Measurements from ENCODE around the gene CASP8AP2.
A peak's percentile ranks its signal among the peaks of the same experiment; 100 is the strongest.
"Not testable (repeated sequence)": the region's sequence is repeated elsewhere in the genome, so short reads cannot be mapped to it uniquely, and the experiment has no call there.

The CASP8AP2 gene

GRCh38 chr6:89828988-89829471 is 650 bp upstream of the CASP8AP2 start:
- peaks cover 3% of the 10 kb centered on the region for H3K36me3 ChIP-seq (ENCODE audit: control insufficient read depth, insufficient read depth, low read length)
- H3K27ac ChIP-seq (ENCODE audit: low read depth, low read length): peak overlapping the region; percentile 75
- peak overlapping the region; percentile 3 for H3K9ac ChIP-seq (ENCODE audit: low read length)
- H3K27me3 ChIP-seq (ENCODE audit: control insufficient read depth, insufficient read depth, low read length): no peaks in the 10 kb centered on the region
- peak overlapping the region; percentile 60 for H3K4me3 ChIP-seq (ENCODE audit: low read length)
- H3K4me1 ChIP-seq (ENCODE audit: control insufficient read depth, insufficient read depth, low read length): peaks cover 4% of the 10 kb centered on the region

GRCh38 chr6:89830170-89830809 is 610 bp downstream of the CASP8AP2 start:
- Histone ChIP-seq H3K27ac (ENCODE audit: low read depth, low read length) (peak overlapping the region; percentile 69), H3K36me3 (ENCODE audit: control insufficient read depth, insufficient read depth, low read length) (peaks cover 4% of the 10 kb centered on the region), H3K4me3 (ENCODE audit: low read length) (peak overlapping the region; percentile 96), H3K4me1 (ENCODE audit: control insufficient read depth, insufficient read depth, low read length) (peaks cover 4% of the 10 kb centered on the region), H3K9ac (ENCODE audit: low read length) (peak overlapping the region; percentile 66), H3K27me3 (ENCODE audit: control insufficient read depth, insufficient read depth, low read length) (no peaks in the 10 kb centered on the region)

- Histone ChIP-seq H3K36me3 (ENCODE audit: control insufficient read depth, insufficient read depth, low read length) (peaks cover 5% of the 10 kb centered on the region), H3K27ac (ENCODE audit: low read depth, low read length) (no peak overlapping the region), H3K9ac (ENCODE audit: low read length) (no peak overlapping the region), H3K27me3 (ENCODE audit: control insufficient read depth, insufficient read depth, low read length) (no peaks in the 10 kb centered on the region), H3K4me1 (ENCODE audit: control insufficient read depth, insufficient read depth, low read length) (peaks cover 4% of the 10 kb centered on the region), H3K4me3 (ENCODE audit: low read length) (no peak overlapping the region)
These were observed 5.5 kb downstream of the CASP8AP2 start for GRCh38 chr6:89834884-89835792.

- Histone ChIP-seq H3K36me3 (ENCODE audit: control insufficient read depth, insufficient read depth, low read length) (peaks cover 5% of the 10 kb centered on the region), H3K4me3 (ENCODE audit: low read length) (no peak overlapping the region), H3K9ac (ENCODE audit: low read length) (no peak overlapping the region), H3K27ac (ENCODE audit: low read depth, low read length) (no peak overlapping the region), H3K4me1 (ENCODE audit: control insufficient read depth, insufficient read depth, low read length) (no peaks in the 10 kb centered on the region), H3K27me3 (ENCODE audit: control insufficient read depth, insufficient read depth, low read length) (no peaks in the 10 kb centered on the region)
These were observed 7.1 kb downstream of the CASP8AP2 start for GRCh38 chr6:89836639-89837222.

GRCh38 chr6:89840538-89840937 is 10.9 kb downstream of the CASP8AP2 start:
- H3K36me3 ChIP-seq (ENCODE audit: control insufficient read depth, insufficient read depth, low read length): no peaks in the 10 kb centered on the region
- H3K27me3 ChIP-seq (ENCODE audit: control insufficient read depth, insufficient read depth, low read length): no peaks in the 10 kb centered on the region
- H3K27ac ChIP-seq (ENCODE audit: low read depth, low read length): no peak overlapping the region
- peaks cover 5% of the 10 kb centered on the region for H3K4me1 ChIP-seq (ENCODE audit: control insufficient read depth, insufficient read depth, low read length)
- no peak overlapping the region for H3K9ac ChIP-seq (ENCODE audit: low read length)
- no peak overlapping the region for H3K4me3 ChIP-seq (ENCODE audit: low read length)

GRCh38 chr6:89842228-89842627 is 12.5 kb downstream of the CASP8AP2 start:
- Histone ChIP-seq H3K4me1 (ENCODE audit: control insufficient read depth, insufficient read depth, low read length) (peaks cover 5% of the 10 kb centered on the region), H3K36me3 (ENCODE audit: control insufficient read depth, insufficient read depth, low read length) (no peaks in the 10 kb centered on the region), H3K4me3 (ENCODE audit: low read length) (no peak overlapping the region), H3K27ac (ENCODE audit: low read depth, low read length) (no peak overlapping the region), H3K9ac (ENCODE audit: low read length) (no peak overlapping the region), H3K27me3 (ENCODE audit: control insufficient read depth, insufficient read depth, low read length) (no peaks in the 10 kb centered on the region)

GRCh38 chr6:89843070-89843469 is 13.4 kb downstream of the CASP8AP2 start:
- Histone ChIP-seq H3K36me3 (ENCODE audit: control insufficient read depth, insufficient read depth, low read length) (no peaks in the 10 kb centered on the region), H3K4me1 (ENCODE audit: control insufficient read depth, insufficient read depth, low read length) (peaks cover 5% of the 10 kb centered on the region), H3K27ac (ENCODE audit: low read depth, low read length) (no peak overlapping the region), H3K4me3 (ENCODE audit: low read length) (no peak overlapping the region), H3K27me3 (ENCODE audit: control insufficient read depth, insufficient read depth, low read length) (no peaks in the 10 kb centered on the region), H3K9ac (ENCODE audit: low read length) (no peak overlapping the region)

GRCh38 chr6:89847513-89847912 is 17.8 kb downstream of the CASP8AP2 start:
- H3K36me3 ChIP-seq (ENCODE audit: control insufficient read depth, insufficient read depth, low read length); H3K4me3 ChIP-seq (ENCODE audit: low read length); H3K9ac ChIP-seq (ENCODE audit: low read length); H3K4me1 ChIP-seq (ENCODE audit: control insufficient read depth, insufficient read depth, low read length); H3K27ac ChIP-seq (ENCODE audit: low read depth, low read length); H3K27me3 ChIP-seq (ENCODE audit: control insufficient read depth, insufficient read depth, low read length): not testable (repeated sequence)

GRCh38 chr6:89853068-89853467 is 23.4 kb downstream of the CASP8AP2 start:
- Histone ChIP-seq H3K4me3 (ENCODE audit: low read length) (no peak overlapping the region), H3K4me1 (ENCODE audit: control insufficient read depth, insufficient read depth, low read length) (no peaks in the 10 kb centered on the region), H3K27ac (ENCODE audit: low read depth, low read length) (no peak overlapping the region), H3K9ac (ENCODE audit: low read length) (no peak overlapping the region), H3K36me3 (ENCODE audit: control insufficient read depth, insufficient read depth, low read length) (peaks cover 9% of the 10 kb centered on the region), H3K27me3 (ENCODE audit: control insufficient read depth, insufficient read depth, low read length) (no peaks in the 10 kb centered on the region)

GRCh38 chr6:89858041-89858440 is 28.4 kb downstream of the CASP8AP2 start:
- no peak overlapping the region for H3K27ac ChIP-seq (ENCODE audit: low read depth, low read length)
- no peak overlapping the region for H3K9ac ChIP-seq (ENCODE audit: low read length)
- no peak overlapping the region for H3K4me3 ChIP-seq (ENCODE audit: low read length)
- H3K4me1 ChIP-seq (ENCODE audit: control insufficient read depth, insufficient read depth, low read length): no peaks in the 10 kb centered on the region
- H3K36me3 ChIP-seq (ENCODE audit: control insufficient read depth, insufficient read depth, low read length): peaks cover 30% of the 10 kb centered on the region
- no peaks in the 10 kb centered on the region for H3K27me3 ChIP-seq (ENCODE audit: control insufficient read depth, insufficient read depth, low read length)

- Histone ChIP-seq H3K27me3 (ENCODE audit: control insufficient read depth, insufficient read depth, low read length) (no peaks in the 10 kb centered on the region), H3K9ac (ENCODE audit: low read length) (no peak overlapping the region), H3K4me3 (ENCODE audit: low read length) (no peak overlapping the region), H3K4me1 (ENCODE audit: control insufficient read depth, insufficient read depth, low read length) (no peaks in the 10 kb centered on the region), H3K27ac (ENCODE audit: low read depth, low read length) (no peak overlapping the region), H3K36me3 (ENCODE audit: control insufficient read depth, insufficient read depth, low read length) (peaks cover 32% of the 10 kb centered on the region)
These were observed 30.1 kb downstream of the CASP8AP2 start for GRCh38 chr6:89859744-89860143.

GRCh38 chr6:89862273-89862672 is 32.6 kb downstream of the CASP8AP2 start:
- Histone ChIP-seq H3K27ac (ENCODE audit: low read depth, low read length) (no peak overlapping the region), H3K27me3 (ENCODE audit: control insufficient read depth, insufficient read depth, low read length) (no peaks in the 10 kb centered on the region), H3K4me3 (ENCODE audit: low read length) (no peak overlapping the region), H3K9ac (ENCODE audit: low read length) (no peak overlapping the region), H3K4me1 (ENCODE audit: control insufficient read depth, insufficient read depth, low read length) (no peaks in the 10 kb centered on the region), H3K36me3 (ENCODE audit: control insufficient read depth, insufficient read depth, low read length) (peaks cover 29% of the 10 kb centered on the region)
